HG03135 (cell line): ENCODE measurements around the gene ITGA2.

Source experiments
- ATAC-seq: cut with Tn5 transposase; IDR thresholded peaks from one replicate; pipeline ENCODE4 v1.9.1; 2021; ENCODE audit warnings: mild to moderate bottlenecking, moderate library complexity; ENCODE audit not compliant: unreplicated experiment

Gene ITGA2

GRCh38 chr5:53053364-53053763 lies 64.2 kb downstream of the ITGA2 start:
- no peak for ATAC-seq

- ATAC-seq: no peak
These were observed 66.2 kb downstream of the ITGA2 start for GRCh38 chr5:53055365-53055764.

GRCh38 chr5:53059281-53059680 lies 70.1 kb downstream of the ITGA2 start:
- ATAC-seq: no peak

GRCh38 chr5:53063176-53063575 lies 74.0 kb downstream of the ITGA2 start:
- no peak for ATAC-seq

- ATAC-seq: no peak
These were observed 74.6 kb downstream of the ITGA2 start for GRCh38 chr5:53063791-53064190.

- ATAC-seq: no peak
These were observed 76.9 kb downstream of the ITGA2 start for GRCh38 chr5:53066088-53066487.

GRCh38 chr5:53067641-53068040 lies 78.5 kb downstream of the ITGA2 start:
- ATAC-seq: no peak

GRCh38 chr5:53068291-53068836 lies 79.2 kb downstream of the ITGA2 start:
- ATAC-seq: no peak

- no peak for ATAC-seq
These were observed 80.5 kb downstream of the ITGA2 start for GRCh38 chr5:53069626-53070025.

- no peak for ATAC-seq
These were observed 82.1 kb downstream of the ITGA2 start for GRCh38 chr5:53071298-53071697.

- ATAC-seq: no peak
These were observed 82.6 kb downstream of the ITGA2 start for GRCh38 chr5:53071738-53072137.

GRCh38 chr5:53073348-53073747 lies 84.2 kb downstream of the ITGA2 start:
- no peak for ATAC-seq

GRCh38 chr5:53076014-53076583 lies 86.9 kb downstream of the ITGA2 start:
- no peak for ATAC-seq

GRCh38 chr5:53080271-53080670 lies 91.1 kb downstream of the ITGA2 start:
- ATAC-seq: no peak

GRCh38 chr5:53083927-53084326 lies 94.8 kb downstream of the ITGA2 start:
- ATAC-seq: no peak

GRCh38 chr5:53084546-53085255 lies 95.5 kb downstream of the ITGA2 start:
- no peak for ATAC-seq

- no peak for ATAC-seq
These were observed 98.0 kb downstream of the ITGA2 start for GRCh38 chr5:53087171-53087570.

GRCh38 chr5:53087621-53088121 lies 98.5 kb downstream of the ITGA2 start:
- ATAC-seq: no peak

- peak; percentile 73 for ATAC-seq
These were observed 100.4 kb downstream of the ITGA2 start for GRCh38 chr5:53089481-53089991.

GRCh38 chr5:53090229-53090628 lies 101.1 kb downstream of the ITGA2 start:
- no peak for ATAC-seq

- ATAC-seq: no peak
These were observed 102.1 kb downstream of the ITGA2 start for GRCh38 chr5:53091289-53091688.

GRCh38 chr5:53092242-53092641 lies 103.1 kb downstream of the ITGA2 start:
- ATAC-seq: no peak
